ENCODE data around the gene PHLDB2. TPM values are rescaled to one million over a fixed set of nuclear protein-coding genes. Genes with fewer than 3 reads are reported as not detected.

The PHLDB2 gene
- total RNA-seq, 4 donors from 2014 or later = 81.6 to 171 (median 88.2) TPM

- 52 to 67% methylated on average over 1 of the region's 1 CpG for WGBS, 2 donors
- Histone ChIP-seq H3K27me3 (no peaks in the 10 kb centered on the region), H3K4me3 (no peak overlapping the region), H3K27ac (no peak overlapping the region), H3K4me1 (no peaks in the 10 kb centered on the region), H3K9me3 (peaks cover 0 to 6% (median 0%) of the 10 kb centered on the region in 4 donors), H3K36me3 (no peaks in the 10 kb centered on the region)
- TF ChIP-seq EP300 (IDR thresholded peaks at IDR 0.05) = no peak
- TF ChIP-seq POLR2A (IDR thresholded peaks at IDR 0.05) = no peak
- TF ChIP-seq CTCF (IDR thresholded peaks at IDR 0.05) = no peak
- DNase-seq (ENCODE audit: low spot score in 2 of 2) = no peak
Observed at GRCh38 chr3:112020674-112021085, 161.6 kb downstream of the PHLDB2 start.

Other genes with a start within 250 kb of the PHLDB2 start
- gene PLCXD2, start 184.6 kb upstream of the PHLDB2 start, total RNA-seq = under 1 TPM; 0.20 to 0.66 (median 0.36) TPM
- 10 to 100 TPM; 11.7 to 28.8 (median 19.4) TPM for gene ABHD10, start 119.8 kb downstream of the PHLDB2 start, total RNA-seq
- gene TAGLN3, start 139.7 kb downstream of the PHLDB2 start, total RNA-seq = 1 to 10 TPM in 1 of 4 donors, not detected in 3; 3.1 TPM
- not detected for gene TMPRSS7, start 175.5 kb downstream of the PHLDB2 start, total RNA-seq
- 1 to 10 TPM in 3 of 4 donors, under 1 TPM in 1; 0.98 to 8.5 (median 5.6) TPM for gene C3orf52, start 227.1 kb downstream of the PHLDB2 start, total RNA-seq